DOHH2 (cell line): ENCODE results near the gene RGS10.

Source experiments
- H3F3A ChIP-seq: fragments of 200-600 bp; sonication (generic), shearing (Covaris generic); 2 replicates; pipeline ENCODE4 v1.6.0; 2016; ENCODE audit warnings: antibody characterized with exemption, mild to moderate bottlenecking; ENCODE audit not compliant: control insufficient read depth, insufficient read depth
- H3K27ac ChIP-seq: fragments of 200-600 bp; sonication (generic); 2 replicates; pipeline ENCODE4 v1.5.1; 2014; ENCODE audit warnings: low read depth, mild to moderate bottlenecking, low read length, moderate library complexity
- H3K27me3 ChIP-seq: fragments of 200-600 bp; sonication (generic); 2 replicates; pipeline ENCODE4 v1.6.1; 2014; ENCODE audit warnings: mild to moderate bottlenecking, low read length, mixed read lengths; ENCODE audit not compliant: control insufficient read depth
- H3K36me3 ChIP-seq: fragments of 200-600 bp; sonication (generic); 2 replicates; pipeline ENCODE4 v1.6.1; 2014; ENCODE audit warnings: mild to moderate bottlenecking, low read length, moderate library complexity, mixed read lengths; ENCODE audit not compliant: control insufficient read depth
- H3K4me1 ChIP-seq: fragments of 200-600 bp; sonication (generic); 2 replicates; pipeline ENCODE4 v1.6.1; 2014; ENCODE audit warnings: mild to moderate bottlenecking, low read length, mixed read lengths; ENCODE audit not compliant: control insufficient read depth
- H3K4me2 ChIP-seq: fragments of 200-600 bp; sonication (generic); 2 replicates; pipeline ENCODE4 v1.6.0; 2014; ENCODE audit warnings: mild to moderate bottlenecking, low read length, moderate library complexity
- H3K4me3 ChIP-seq: fragments of 200-600 bp; sonication (generic); 2 replicates; pipeline ENCODE4 v1.5.1; 2014; ENCODE audit warnings: mild to moderate bottlenecking, low read length, mixed read lengths
- H3K79me2 ChIP-seq: fragments of 200-600 bp; sonication (generic); 2 replicates; pipeline ENCODE4 v1.6.1; 2014; ENCODE audit warnings: mild to moderate bottlenecking, low read length, mixed read lengths; ENCODE audit not compliant: control insufficient read depth
- H3K9me2 ChIP-seq: fragments of 200-600 bp; sonication (generic); replicated peaks from 2 replicates; pipeline ENCODE4 v1.6.1; 2014; ENCODE audit warnings: mild to moderate bottlenecking, low read length, mixed read lengths; ENCODE audit not compliant: control insufficient read depth
- H3K9me3 ChIP-seq: fragments of 200-600 bp; sonication (generic); 2 replicates; pipeline ENCODE4 v1.6.1; 2014; ENCODE audit warnings: antibody characterized with exemption, low read length, mixed read lengths; ENCODE audit not compliant: control insufficient read depth, insufficient read depth
- H4K20me1 ChIP-seq: fragments of 200-600 bp; sonication (generic); 2 replicates; pipeline ENCODE4 v1.6.0; 2014; ENCODE audit warnings: low read depth, mild to moderate bottlenecking, antibody characterized with exemption, low read length, moderate library complexity; ENCODE audit not compliant: control insufficient read depth, insufficient read depth
- EZH2phosphoT487 ChIP-seq: fragments of 200-600 bp; sonication (generic); IDR thresholded peaks from 2 replicates; pipeline ENCODE4 v1.6.1; 2017; ENCODE audit warnings: borderline replicate concordance, mild to moderate bottlenecking, antibody characterized with exemption, low read length, moderate library complexity, mixed read lengths
- TF ChIP-seq, protein P1 (sequence below): fragments of 200-600 bp; sonication (generic); IDR thresholded peaks from one replicate; pipeline ENCODE4 v1.5.1; 2014; ENCODE audit warnings: antibody characterized with exemption, mild to moderate bottlenecking, low read depth, low read length; ENCODE audit not compliant: poor library complexity, severe bottlenecking

The RGS10 gene

DNA sequence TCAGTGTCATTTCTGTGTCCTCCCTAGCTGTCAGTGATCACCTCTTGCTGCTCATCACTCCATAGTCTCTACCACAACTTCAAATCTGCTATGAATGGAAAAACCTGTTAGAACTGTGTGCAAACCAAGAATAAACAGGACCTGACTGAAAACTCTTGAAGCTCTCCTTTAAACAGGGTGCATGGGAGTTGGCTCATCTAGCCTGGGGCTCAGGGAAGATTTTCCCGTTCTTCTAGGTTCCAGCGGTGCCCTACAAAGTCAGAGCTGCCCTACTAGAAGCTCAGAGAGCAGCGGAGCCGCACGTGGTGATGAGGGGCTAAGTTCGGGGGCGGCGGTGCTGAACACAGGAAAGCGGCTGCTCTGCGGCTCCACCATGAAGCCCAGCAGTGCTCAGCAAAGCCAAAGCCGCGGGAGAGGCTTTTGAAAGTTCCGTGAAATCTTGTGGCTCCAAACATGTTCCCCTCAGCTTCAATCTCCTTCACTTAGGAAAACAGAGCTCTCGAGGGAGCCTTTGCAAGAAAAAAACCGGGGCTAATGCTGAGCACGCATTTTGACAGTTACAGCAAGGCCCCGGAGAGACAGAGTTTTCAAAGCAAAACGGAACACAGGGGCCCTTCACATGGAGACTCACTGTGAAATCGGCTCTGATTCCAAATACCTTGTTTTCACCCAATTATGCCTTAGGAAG, 30.5 kb downstream of the RGS10 start:
- Histone ChIP-seq H3F3A (peaks cover 9% of the 10 kb centered on the region), H3K27me3 (no peaks in the 10 kb centered on the region), H3K36me3 (peaks cover 30% of the 10 kb centered on the region), H3K9me3 (no peaks in the 10 kb centered on the region), H3K4me1 (peaks cover 17% of the 10 kb centered on the region), H3K4me3 (no peak overlapping the region), H3K79me2 (peaks cover 3% of the 10 kb centered on the region; the same call in 1 of the 2 replicates), H3K4me2 (no peak overlapping the region), H3K27ac (no peak overlapping the region), H4K20me1 (no peaks in the 10 kb centered on the region), H3K9me2 (no peaks in the 10 kb centered on the region)
- TF ChIP-seq EZH2phosphoT487 = no peak
- TF ChIP-seq, protein P1, sequence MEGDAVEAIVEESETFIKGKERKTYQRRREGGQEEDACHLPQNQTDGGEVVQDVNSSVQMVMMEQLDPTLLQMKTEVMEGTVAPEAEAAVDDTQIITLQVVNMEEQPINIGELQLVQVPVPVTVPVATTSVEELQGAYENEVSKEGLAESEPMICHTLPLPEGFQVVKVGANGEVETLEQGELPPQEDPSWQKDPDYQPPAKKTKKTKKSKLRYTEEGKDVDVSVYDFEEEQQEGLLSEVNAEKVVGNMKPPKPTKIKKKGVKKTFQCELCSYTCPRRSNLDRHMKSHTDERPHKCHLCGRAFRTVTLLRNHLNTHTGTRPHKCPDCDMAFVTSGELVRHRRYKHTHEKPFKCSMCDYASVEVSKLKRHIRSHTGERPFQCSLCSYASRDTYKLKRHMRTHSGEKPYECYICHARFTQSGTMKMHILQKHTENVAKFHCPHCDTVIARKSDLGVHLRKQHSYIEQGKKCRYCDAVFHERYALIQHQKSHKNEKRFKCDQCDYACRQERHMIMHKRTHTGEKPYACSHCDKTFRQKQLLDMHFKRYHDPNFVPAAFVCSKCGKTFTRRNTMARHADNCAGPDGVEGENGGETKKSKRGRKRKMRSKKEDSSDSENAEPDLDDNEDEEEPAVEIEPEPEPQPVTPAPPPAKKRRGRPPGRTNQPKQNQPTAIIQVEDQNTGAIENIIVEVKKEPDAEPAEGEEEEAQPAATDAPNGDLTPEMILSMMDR = no peak

DNA sequence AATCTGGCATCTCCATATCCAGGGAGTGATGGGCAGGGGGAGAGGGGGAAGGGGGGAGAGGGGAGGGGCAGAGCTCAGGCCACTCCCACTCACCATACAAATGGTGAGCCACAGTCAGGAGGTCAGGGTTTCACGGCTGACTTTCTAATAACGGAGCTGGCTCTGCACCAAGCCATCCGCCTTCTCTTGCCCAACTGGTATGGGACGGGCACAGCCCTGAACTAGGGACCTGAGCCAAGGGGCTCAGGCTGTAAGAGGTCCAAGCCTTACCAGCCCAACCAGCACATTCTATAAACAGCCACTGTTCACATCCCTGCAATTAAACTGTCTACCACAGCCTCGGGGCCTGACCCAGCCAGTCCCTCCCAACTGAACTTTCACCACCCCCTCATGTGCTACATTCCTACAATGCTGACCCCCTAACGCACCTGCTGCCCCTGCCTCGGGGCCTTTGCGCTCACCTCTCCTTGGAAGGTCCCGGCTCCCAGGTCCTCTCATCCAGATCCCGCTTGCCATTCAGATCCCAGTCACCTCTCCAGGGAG, 32.5 kb downstream of the RGS10 start:
- no peak overlapping the region for H3K27ac ChIP-seq
- H4K20me1 ChIP-seq = no peaks in the 10 kb centered on the region
- H3K4me2 ChIP-seq = no peak overlapping the region
- H3K4me1 ChIP-seq = no peaks in the 10 kb centered on the region
- peaks cover 21% of the 10 kb centered on the region for H3K36me3 ChIP-seq
- no peak for TF ChIP-seq EZH2phosphoT487
- TF ChIP-seq, protein P1 = no peak
- H3K9me2 ChIP-seq = no peaks in the 10 kb centered on the region
- H3K27me3 ChIP-seq = no peaks in the 10 kb centered on the region
- H3F3A ChIP-seq = no peaks in the 10 kb centered on the region
- no peaks in the 10 kb centered on the region for H3K9me3 ChIP-seq
- no peaks in the 10 kb centered on the region for H3K79me2 ChIP-seq
- H3K4me3 ChIP-seq = no peak overlapping the region

DNA sequence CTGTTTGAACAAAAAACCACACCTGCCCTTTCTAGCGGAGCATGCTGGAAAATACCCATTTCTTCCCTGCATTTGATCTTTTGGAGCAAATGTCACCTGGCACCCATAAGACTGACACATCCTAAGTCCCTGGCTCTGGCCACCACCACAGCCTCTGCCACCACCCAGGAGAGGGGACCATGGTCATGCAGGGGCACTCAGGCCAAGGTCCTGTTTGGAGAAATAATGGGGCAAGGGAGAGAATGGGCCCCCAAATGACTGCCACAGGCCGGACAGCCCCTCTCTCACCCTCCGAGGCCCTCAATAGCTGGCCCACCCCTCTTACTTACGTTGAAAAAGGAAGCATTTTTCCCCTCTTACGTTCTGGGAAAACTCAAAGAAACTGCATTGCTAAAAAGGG, 35.4 kb downstream of the RGS10 start:
- Histone ChIP-seq H3K9me2 (no peaks in the 10 kb centered on the region), H3F3A (no peaks in the 10 kb centered on the region), H3K27me3 (no peaks in the 10 kb centered on the region), H3K4me1 (peaks cover 12% of the 10 kb centered on the region), H3K27ac (no peak overlapping the region), H3K36me3 (peaks cover 23% of the 10 kb centered on the region), H3K79me2 (no peaks in the 10 kb centered on the region), H3K9me3 (no peaks in the 10 kb centered on the region), H4K20me1 (no peaks in the 10 kb centered on the region), H3K4me3 (no peak overlapping the region), H3K4me2 (no peak overlapping the region)
- TF ChIP-seq EZH2phosphoT487 = no peak
- TF ChIP-seq, protein P1 = no peak
